HG03095 (cell line): ENCODE data around the gene PDF.
"Not testable (repeated sequence)": the region's sequence is repeated elsewhere in the genome, so short reads cannot be mapped to it uniquely, and the experiment has no call there.

Experiments
- ATAC-seq: cut with Tn5 transposase; IDR thresholded peaks from one replicate; pipeline ENCODE4 v1.9.1; 2021; ENCODE audit warnings: moderate library complexity; ENCODE audit not compliant: unreplicated experiment

Gene PDF, protein sequence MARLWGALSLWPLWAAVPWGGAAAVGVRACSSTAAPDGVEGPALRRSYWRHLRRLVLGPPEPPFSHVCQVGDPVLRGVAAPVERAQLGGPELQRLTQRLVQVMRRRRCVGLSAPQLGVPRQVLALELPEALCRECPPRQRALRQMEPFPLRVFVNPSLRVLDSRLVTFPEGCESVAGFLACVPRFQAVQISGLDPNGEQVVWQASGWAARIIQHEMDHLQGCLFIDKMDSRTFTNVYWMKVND

DNA sequence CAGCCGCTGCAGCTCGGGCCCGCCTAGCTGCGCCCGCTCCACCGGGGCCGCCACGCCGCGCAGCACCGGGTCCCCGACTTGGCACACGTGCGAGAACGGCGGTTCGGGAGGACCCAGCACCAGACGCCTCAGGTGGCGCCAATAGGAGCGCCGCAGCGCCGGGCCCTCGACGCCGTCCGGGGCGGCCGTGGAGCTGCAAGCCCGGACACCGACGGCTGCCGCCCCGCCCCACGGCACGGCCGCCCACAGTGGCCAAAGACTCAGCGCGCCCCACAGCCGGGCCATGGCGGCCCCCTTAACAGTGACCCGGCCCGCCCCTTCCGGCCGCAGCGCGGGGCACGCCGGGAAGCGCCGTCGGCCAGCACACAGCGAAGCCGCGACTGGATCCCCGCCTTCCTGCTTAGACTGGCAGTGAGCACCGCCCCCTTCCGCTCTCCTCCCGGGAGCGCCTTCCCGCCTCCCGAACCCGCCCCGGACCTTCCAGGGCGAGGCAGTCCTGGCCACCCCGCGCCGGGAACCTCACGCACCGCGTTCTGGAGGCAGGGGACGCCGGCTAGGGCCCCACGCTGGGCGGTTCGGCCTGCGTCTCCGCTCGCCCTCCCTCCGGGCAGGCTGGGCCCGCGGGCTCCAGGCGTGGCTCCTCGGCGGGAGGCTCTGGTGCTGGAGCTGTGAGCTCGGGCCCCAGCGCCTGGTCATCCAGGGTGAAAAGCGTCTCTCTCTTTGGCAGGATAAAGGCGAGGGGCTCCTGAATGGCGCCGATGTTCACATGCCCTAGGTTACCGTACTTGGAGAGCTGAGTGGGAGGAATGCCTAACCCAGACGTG lies at the start of gene PDF:
TSS of gene PDF (minus strand) at position 303 of the 824 bp plus-strand sequence. CDS start at position 285, 18 bp downstream.
- ATAC-seq: peak; percentile 89

- ATAC-seq: no peak
These were observed 48.4 kb upstream of the PDF start for GRCh38 chr16:69378760-69379159.

DNA sequence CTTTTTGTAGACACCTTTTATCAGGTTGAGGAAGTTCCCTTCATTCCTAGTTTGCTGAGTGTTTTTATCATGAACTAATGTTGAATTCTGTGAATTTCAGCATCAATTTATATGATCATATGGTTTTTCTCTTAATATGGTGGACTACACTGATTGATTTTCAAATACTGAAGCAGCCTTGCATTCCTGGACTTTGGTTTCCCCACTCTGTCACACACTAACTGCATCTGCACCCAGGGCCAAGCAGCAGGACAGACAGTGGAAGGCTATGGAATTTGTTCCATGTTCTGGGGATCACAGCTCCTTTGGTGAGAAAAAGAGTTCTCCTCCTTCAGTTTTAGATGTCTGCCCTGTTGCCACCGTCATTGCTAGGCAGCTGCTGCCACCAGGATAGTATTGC lies 47.6 kb upstream of the PDF start:
- ATAC-seq: no peak

DNA sequence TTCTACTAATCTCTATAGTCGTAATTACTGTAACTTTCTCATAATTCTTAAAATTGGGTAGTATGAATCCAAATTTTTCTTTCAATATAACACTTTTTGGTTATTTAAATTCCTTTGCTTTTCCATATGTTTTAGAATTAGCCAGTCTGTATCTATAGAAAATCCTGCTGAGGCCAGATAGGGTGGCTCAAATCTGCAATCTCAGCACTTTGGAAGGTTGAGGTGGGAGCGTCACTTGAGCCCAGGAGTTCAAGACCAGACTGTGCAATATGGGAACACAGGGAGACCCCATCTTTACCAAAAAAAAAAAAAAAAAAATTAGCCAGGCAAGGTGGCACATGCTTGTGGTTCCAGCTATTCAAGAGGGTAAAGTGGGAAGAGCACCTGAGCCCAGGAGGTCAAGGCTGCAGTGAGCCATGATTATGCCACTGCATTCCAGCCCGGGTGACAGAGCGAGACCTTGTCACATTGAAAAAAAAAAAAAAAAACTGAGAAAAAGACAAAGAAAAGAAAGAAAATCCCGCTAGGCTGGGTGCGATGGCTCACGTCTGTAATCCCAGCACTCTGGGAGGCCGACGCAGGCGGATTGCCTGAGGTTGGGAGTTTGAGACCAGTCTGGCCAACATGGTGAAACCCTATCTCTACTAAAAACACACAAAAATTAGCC lies 46.1 kb upstream of the PDF start:
- no peak for ATAC-seq

DNA sequence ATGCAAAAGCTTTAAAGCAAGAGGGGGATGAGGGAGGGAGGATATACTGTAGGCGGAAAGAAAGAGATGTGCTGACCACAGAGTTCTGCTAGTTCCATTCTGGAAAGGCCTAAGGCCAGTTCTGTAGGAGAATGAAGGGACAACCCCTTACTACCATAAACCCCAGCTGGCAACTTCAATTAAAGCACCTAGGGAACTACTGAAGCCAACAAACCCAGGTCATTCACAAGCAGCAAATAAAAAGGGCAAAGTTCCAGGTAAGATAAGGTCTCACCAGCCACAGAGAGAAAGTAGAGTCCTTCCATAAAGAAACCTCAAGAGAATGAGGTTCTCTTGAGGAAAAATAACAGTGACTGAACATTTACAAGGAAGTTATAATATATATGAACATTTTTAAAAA lies 42.6 kb upstream of the PDF start:
- no peak for ATAC-seq

DNA sequence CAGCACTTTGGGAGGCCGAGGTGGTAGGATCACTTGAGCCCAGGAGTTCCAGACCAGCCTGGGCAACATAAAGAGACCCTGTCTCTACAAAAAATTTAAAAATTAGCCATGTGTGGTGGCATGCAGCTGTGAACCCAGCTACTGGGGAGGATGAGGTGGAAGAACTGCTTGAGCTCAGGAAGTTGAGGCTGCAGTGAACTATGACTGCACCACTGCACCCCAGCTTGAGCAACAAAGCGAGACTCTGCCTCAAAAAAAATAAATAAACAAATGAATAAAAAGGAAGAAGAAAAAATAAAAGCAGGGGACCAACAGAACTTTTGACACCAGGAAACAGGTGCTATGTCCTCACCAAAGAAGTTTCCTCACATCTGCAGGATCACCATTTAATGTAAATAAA lies 41.2 kb upstream of the PDF start:
- no peak for ATAC-seq

DNA sequence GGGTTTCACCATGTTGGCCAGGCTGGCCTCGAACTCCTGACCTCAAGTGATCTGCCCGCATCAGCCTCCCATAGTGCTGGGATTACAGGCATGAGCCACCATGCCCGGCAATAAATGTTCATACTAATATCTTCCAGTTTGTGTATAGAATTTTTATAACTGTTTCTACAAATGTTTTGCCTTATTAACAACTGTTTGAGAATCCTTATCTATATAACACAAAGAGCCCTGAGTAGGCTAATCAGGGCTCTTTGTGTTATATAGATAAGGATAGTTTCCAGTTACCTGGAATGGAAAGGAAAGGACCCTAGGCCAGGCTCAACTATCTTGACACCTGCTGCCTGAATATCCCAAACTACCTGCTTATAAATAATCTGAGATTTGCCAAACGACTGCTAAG lies 38.5 kb upstream of the PDF start:
- ATAC-seq: no peak

- no peak for ATAC-seq
These were observed 37.6 kb upstream of the PDF start for GRCh38 chr16:69367980-69368379.

DNA sequence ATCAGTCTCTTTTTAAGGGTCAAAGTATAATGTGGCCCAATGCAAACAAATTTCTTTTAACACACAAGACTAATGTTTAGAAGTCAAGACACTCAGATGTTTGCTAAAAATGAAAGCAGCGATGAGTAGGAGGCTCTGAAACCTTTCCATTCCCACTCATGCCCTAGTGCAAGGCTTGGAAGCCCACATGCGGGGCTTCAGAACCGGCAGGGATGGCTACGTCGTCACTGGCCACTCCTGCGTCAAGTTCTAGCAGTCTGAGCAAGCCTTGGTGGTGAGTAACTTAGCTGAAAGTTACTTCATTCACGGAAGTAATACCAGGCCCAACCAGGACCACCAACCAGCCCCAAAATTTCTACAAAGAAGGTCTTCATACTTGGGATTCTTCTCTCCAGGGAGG lies 36.0 kb upstream of the PDF start:
- no peak for ATAC-seq

GRCh38 chr16:69365901-69366300 lies 35.5 kb upstream of the PDF start:
- ATAC-seq: no peak

- no peak for ATAC-seq
These were observed 33.7 kb upstream of the PDF start for GRCh38 chr16:69364088-69364487.

DNA sequence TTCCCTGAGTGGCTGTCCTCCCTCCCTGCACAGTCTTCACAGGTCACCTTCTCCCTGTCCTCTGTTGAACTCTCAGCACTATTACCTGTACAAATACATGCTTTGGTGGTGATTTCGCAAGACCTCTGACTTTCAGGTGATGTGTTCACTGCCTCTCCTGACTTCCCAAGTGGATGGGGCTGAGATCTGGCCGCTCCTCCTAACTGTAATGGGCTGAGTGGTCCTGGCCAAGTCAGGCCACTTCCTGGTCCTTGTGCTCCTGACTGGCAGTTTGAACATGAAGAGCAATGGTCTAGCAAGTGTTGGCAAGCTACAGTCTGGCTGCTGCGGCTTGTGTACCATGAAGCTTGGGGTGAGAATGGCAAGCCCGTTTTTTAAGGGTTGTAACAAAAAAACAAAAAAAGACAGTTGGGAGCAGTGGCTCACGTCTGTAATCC lies 32.9 kb upstream of the PDF start:
- ATAC-seq: no peak

- ATAC-seq: not testable (repeated sequence)
These were observed 29.7 kb upstream of the PDF start for GRCh38 chr16:69360070-69360469.

DNA sequence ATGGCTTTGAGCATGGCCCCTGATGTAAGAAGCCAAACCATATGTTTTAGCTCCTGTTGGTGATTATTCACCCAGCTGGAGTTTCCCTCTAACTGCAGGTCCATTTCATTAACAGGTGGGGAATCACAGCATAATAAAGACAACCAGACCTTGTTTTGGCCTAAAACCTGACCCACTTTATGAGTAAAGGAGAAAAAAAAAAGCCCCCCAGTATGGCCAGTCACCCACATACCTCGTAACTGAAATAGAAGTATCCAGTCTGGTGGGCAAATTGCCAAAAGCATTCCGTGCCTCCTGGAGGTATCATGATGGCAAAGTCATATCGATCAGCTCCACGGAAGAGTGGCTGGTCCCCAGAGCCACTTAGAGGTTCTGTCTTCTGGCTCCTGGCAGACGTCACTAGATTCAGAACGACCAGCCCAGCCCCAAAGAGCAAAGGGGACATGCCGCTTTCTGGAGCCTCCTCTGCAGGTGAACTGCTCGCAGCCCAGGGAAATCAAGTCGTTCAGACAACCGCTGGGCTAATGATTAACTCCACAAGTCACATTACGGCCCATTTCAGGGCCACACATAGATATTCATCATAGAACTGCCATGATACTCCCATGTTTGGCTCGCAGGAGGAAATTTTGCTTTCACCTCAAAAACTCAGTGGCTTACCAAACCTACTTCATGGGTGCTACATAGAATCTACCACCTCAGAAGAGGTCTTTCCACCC lies 21.1 kb upstream of the PDF start, which contains the start of gene TMED6:
TSS of gene TMED6 (minus strand) at position 478 of the 719 bp plus-strand sequence. CDS start at position 445, 33 bp downstream.
- ATAC-seq: no peak

GRCh38 chr16:69350536-69351133 lies 20.2 kb upstream of the PDF start:
- ATAC-seq: no peak

DNA sequence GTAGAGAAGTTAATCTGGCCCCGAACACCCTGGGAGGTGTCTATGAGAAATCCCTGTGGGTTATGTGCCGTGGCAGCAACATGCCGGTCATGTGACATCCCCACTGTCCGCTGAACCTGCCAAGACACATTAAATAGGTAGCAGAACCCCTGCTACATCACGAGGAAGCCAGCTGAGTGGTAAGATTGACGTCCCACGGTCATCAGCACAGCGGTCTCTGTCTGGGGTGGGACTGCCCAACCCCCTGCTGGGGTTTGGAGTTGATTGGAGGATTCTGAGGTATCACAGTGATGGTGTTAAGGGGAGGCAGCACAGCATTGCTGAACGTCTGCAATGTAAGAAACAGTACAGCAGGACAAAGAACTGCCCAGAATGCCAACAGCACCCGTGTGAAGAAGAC lies 19.1 kb upstream of the PDF start:
- no peak for ATAC-seq

DNA sequence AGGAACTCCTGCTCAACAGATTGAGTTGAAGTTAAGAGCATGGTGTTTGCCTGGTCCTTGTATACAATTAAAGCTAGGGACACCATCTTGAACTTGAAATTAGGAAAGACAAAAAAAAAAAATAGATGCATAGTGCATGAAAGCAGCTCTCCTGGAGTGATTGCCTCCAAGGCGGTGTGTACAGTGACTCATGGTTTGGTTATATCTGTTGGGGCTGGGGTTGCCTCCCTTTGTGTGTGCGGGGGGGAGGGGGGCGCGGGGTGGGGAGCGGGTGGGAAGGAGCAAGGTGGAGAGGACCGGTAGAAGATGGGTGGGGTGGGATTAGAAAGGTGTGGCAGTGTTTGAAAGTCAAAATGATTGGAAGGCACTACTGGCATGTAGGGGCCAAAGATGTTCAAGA lies 17.8 kb upstream of the PDF start:
- no peak for ATAC-seq

DNA sequence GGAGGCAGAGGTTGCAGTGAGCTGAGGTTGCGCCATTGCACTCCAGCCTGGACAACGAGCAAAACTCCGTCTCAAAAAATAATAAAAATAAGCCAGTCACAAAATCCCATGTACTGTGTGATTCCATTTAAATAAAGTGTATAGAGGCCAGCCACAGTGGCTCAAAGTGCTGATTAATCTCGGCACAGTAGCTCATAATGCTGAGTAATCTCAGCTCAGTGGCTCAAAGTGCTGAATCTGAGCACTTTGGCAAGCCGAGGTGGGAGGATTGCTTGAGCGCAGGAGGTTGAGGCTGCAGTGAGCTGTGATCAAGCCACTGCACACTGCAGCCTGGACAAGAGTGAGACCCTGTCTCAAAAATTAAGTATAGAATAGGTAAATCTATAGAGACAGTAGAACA lies 16.3 kb upstream of the PDF start:
- ATAC-seq: no peak

DNA sequence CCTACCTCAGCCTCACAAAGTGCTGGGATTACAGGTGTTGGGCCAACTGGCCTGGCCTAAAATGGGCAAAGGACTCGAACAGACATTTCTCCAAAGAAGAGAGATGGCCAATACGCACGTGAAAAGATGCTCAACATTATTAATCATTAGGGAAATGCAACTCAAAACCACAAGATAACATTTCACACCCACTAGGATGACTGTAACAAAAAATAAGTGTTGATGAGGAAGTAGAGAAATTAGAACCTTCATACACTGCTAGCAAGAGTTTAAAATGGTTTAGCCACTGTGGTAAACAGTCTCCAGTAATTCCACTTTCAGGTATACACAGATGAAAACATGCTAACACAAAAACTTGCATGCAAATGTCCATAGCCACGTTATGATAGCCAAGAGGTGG lies 15.5 kb upstream of the PDF start:
- no peak for ATAC-seq

- no peak for ATAC-seq
These were observed 13.8 kb upstream of the PDF start for GRCh38 chr16:69344171-69344570.
